ENCODE results near the gene MSGN1.
"Not testable (repeated sequence)": the region's sequence is repeated elsewhere in the genome, so short reads cannot be mapped to it uniquely, and the experiment has no call there.

Gene MSGN1

GRCh38 chr2:17805717-17806363 lies 10.4 kb upstream of the MSGN1 start:
- DNase-seq, result peak; percentile 57

- DNase-seq, result no peak
These were observed 3.1 kb upstream of the MSGN1 start for GRCh38 chr2:17813010-17813741.

GRCh38 chr2:17813742-17814473 lies 2.4 kb upstream of the MSGN1 start:
- peak; percentile 75 for DNase-seq

GRCh38 chr2:17814601-17815000 lies 1.7 kb upstream of the MSGN1 start:
- no peak for DNase-seq

DNA sequence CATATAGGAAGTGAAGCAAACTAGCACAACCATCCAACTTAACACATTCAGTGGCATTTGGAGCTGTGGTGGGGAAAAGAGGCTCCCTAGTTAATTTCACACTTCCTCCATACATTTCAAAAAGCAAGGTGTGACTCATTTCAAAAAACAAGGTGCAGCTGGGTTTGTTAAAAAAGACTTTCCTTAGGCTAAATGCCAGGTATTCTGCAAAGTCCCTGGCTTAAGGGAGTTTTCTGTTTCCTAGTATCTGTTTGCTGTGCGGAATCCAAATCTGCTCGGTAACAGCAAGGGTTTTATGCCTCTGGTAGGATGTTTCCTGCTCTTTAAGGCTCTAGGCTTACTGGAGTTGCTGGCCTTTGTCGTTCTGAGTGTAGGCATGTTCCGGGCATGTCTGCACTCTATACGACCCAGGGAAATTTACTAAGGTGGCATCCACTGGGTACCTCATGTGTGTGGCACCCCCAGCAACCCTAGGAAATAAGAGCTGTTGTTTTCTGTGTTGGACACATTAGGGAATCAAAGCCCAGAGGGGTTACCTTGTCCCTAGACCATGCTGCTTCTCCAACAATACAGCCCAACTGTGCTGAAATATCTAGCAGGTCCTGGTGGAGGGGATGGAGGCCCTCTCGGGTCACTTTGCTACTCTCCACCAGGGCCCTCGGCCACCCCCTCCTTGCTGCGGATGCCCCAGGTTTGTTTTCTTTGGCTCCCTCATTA lies 634 bp upstream of the MSGN1 start:
- no peak for DNase-seq

GRCh38 chr2:17818235-17818815 lies 2.1 kb downstream of the MSGN1 start:
- DNase-seq, result no peak

DNA sequence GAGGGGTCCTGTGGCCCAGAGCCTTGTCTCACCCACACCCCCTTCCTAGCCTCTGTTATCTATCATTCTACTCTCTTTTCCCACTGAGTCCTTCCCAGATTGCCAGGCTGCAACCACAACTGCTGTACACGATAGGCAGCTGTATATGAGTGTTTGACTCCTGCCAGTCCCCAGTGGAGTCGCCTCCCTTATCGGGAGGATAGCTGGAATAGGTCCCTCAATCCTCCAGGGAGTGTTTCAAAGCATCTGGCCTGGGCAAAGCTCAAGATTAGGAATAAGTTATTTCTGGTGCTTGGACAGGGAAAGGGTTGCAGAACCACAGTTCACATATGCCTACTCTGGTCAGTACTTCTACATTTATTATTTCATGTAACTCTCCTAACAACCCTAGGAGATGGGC lies 4.8 kb downstream of the MSGN1 start:
- DNase-seq, result no peak

DNA sequence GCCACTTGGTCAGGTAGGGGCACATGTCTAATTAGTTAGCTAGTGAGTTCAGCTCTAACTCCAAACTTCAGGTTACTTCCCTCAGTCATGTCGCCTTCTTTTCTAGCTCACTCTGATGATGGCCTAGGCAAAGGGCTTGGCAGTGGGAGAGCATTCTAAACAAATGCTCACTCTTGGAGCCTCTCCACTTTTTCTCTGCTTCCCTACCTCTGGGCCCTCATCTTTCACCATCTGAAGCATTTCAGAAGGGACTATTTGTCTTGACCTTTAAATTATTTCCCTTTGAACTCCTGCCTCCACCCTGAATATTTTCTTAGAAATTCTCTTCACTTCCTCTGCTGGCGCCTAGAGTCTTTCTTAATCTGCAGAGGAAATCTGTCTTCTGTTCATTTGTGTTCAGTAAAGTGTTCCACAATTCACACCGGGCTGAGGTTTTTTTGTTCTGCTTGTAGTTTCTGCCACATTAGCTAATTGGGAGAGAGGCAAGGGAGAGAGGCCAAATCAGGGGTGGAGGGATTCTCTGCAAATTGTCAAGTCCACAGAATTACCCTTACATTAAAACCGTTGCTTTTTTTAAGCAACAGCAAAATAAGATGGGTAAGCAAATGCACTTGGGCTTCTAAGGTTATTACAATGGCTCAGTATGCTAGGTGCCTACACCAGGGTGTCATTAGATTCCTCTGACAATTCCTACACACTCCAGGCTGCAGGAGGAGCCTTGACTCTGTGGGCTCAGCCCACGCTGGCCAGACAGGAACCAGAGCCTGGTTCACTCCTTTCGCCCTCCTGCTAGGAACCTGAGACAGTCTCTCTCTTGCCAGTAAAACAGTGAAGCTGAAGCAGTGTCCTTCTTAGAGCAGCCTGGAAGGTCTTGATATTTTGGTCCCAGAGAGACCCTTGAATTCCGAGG lies 5.5 kb downstream of the MSGN1 start:
- no peak for DNase-seq

DNA sequence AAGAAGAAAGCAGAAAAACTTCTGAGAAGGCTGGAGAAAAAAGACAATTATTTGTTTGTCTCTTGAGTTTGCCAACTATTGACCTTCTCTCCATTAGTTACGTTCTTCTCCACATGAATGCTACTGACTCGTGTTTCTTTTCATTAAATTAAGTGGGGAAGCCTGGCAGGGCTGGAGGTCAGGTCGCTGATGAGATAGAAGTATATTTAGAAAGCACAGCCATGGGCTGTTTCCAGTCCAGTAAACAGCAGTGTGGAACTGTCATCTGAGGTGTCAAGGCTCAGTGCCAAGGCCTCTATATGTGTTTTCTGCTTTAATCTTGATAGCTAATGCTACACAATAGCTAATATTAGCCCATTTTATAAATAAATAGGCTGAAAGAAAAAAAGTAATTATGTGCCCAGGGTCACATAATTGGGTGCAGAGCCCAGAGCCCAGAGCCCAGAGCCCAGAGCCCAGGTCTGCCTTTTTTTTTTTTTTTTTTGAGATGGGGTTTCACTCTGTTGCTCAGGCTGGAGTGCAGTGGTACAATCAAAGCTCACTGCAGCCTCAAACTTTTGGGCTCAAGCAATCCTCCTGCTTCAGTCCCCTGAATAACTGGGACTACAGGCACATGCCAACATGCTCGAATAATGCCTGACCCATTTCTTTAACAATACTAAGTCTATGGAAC lies 6.3 kb downstream of the MSGN1 start:
- DNase-seq, result no peak

DNA sequence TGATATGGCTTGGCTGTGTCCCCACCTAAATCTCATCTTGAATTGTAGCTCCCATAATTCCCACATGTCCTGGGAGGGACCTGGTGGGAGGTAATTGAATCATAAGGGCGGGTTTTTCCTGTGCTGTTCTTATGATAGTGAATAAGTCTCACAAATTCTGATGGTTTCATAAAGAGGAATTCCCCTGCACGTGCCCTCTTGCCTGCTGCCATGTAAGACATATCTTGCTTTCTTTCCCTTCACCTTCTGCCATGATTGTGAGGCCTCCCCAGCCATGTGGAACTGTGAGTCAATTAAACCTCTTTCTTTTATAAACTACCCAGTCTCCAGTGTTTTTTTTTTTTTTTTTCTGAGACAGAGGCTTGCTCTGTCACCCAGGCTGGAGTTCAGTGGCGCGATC lies 7.4 kb downstream of the MSGN1 start:
- DNase-seq, result not testable (repeated sequence)

GRCh38 chr2:17827316-17827715 lies 11.1 kb downstream of the MSGN1 start:
- no peak for DNase-seq

DNA sequence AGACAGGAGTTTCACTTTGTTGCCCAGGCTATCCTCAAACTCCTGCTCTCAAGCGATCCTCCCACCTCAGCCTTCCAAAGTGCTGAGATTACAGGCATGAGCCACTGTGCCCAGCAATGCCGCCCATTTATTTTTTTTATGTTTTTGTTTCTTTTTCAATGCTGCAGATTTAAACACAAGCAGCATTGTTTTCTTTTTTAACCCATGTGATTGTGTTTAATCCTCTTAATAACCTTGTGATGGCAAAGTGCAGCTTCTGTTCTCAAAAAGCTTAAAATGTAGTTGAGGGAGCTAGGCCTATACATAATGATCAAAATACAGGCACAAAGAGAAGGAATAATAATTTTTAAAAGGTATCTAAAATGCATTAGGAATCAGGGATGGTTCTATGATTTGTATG lies 11.5 kb downstream of the MSGN1 start:
- no peak for DNase-seq

DNA sequence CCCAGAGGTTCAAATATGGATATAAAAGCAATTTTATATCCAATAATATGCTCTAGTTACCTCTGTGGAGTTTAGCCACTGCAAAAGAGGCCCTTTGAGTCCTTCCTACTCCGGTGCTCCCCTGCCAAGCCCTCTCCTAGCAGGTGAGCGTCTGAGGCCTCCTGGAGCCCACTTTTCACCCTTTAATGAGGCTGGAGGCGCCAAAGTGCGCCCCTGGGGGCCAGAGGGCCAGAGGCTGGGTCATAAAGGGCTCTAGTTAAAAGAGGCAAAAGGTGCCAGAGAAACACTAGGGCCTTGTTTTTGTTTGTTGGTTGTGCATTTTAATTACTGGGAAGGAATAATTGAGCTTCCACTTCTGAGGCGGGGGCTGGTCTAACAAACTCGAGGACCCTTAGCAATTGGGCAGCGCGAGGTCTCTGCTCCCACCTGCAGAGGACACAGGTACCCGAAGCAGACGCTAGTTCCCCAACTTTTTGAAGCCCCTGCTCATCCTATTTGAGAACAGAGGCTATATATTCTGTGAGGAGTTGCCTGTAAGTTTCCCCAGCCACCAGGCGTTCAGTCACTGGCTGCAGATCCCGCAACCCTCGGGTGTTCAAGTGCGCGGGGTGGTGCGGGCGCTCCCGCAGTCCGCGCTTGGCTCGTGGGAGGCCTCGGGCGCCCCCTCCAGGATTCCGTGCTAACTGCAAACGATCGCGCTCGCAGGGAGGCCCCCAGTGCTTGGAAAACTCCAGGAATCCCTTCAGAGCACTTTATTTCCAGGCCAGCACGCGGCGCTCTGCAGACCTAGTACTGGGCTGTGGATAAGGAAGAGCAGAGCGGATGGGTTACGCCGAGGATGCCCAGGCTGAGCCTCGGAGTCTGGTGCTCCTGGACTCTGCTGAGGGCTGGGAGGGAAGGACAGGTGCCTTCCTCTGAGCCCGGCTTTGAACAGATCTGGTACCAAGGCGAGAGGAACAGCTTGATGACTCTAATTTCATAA lies 14.1 kb downstream of the MSGN1 start:
- peak; percentile 83 for DNase-seq

DNA sequence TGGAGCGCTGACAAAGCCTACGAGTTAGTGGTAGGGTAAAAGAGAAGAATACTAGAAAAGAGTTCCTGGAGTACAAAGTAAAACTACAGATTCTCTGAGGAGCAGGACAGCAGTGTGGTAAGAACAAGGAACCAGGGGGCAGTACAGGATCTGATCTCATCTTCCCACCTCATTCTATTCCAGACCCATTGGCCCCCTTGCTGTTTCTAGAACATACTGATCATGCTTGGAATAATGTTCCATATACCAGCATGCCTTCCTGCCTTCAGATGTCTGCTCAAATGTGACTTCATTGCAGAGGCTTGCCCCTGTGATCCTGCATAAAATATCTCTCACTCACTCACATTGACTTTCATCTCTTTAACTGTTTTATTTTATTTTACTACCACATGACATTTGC lies 19.3 kb downstream of the MSGN1 start:
- no peak for DNase-seq

- no peak for DNase-seq
These were observed 23.7 kb downstream of the MSGN1 start for GRCh38 chr2:17839959-17840358.

DNA sequence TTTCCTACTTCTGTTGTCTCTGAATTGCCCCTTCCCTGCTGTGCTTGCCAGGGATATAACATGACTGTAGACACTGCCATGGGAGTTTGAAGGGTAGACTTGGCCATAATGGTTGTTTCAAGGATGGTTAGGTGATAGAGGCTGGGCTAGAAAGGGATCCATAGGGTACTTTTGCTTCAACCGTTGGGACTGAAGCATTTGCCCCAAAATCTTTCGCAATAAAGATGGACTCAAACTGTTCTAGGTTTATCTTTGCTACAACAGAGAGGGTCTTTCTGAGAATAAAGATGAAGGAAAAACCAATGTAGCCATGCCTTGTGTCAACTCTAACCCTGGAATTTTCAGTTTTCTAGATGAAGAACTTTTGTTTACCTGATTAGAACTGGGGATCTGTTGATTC lies 27.2 kb downstream of the MSGN1 start:
- no peak for DNase-seq

DNA sequence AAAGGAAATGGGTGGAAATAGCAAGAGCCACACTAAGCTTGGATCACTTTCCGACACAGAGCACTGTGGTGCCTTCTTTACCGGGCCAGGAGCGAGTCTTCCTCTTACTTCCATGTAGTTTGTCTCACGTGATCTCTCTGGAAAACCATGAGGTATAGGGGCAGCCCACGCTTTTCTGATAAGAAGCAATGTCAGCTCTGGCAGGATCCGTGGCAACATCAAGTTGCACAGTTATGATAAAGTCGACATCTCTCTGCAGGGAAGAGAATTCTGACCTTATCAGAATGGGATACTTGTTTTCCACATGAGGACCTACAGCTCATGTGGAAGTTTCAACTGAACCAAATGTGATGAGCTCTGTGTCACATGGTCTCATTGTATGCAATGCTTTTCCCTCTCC lies 29.5 kb downstream of the MSGN1 start:
- DNase-seq, result no peak

DNA sequence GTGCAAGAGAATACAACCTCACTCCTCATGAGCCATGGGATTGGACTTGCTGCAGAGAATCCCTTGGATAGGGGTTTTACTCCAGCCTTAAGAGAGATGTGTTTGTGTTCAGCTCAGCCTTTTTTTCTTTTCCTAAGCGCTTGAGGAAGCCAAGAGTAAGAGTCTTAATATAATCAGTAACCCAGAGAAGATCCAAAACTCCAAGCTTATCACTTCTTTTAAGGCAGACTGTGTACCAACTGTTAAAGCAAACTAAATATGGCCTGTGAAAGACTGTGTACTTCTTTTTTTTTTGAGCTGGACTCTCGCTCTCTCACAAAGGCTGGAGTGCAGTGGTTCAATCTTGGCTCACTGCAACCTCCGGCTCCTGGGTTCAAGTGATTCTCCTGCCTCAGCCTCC lies 30.4 kb downstream of the MSGN1 start:
- no peak for DNase-seq

DNA sequence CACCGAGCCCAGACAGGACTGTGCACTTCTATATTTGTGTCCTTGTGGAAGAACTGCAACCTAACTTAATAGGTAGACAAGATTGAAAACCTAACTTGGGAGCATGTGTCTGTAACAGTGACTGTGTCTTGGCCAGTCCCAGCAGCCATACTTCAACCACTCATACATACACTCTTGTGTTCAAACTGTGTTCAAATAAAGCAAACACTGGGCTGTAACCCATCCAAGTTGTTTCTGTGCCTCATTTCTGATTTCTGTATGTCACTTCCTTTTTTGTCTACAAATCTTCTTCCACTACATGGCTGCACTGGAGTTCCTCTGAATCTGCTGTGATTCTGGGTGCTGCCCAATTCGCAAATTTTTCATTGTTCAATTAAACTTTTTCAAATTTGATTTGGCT lies 31.0 kb downstream of the MSGN1 start:
- DNase-seq, result no peak

DNA sequence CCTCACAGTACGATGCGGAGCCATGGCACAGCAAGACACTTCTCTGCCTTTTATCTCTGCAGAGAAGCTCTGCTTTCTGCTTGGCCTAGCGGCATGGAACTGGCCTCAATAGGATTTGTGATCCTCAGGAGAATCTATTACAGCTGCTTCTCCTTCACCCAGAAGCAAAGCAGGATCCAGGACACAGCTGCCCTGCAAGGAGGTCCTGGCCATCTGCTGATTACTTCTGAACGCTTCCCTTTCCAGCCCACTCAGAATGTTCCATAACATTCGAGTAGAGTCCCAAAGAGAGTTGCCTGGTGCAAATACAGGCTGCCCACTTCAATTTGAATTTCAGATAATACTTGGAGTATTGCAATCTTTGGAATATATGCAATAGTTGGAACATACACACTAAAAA lies 33.0 kb downstream of the MSGN1 start:
- DNase-seq, result peak; percentile 44
